Measurements from ENCODE around the gene METTL1.

DNA sequence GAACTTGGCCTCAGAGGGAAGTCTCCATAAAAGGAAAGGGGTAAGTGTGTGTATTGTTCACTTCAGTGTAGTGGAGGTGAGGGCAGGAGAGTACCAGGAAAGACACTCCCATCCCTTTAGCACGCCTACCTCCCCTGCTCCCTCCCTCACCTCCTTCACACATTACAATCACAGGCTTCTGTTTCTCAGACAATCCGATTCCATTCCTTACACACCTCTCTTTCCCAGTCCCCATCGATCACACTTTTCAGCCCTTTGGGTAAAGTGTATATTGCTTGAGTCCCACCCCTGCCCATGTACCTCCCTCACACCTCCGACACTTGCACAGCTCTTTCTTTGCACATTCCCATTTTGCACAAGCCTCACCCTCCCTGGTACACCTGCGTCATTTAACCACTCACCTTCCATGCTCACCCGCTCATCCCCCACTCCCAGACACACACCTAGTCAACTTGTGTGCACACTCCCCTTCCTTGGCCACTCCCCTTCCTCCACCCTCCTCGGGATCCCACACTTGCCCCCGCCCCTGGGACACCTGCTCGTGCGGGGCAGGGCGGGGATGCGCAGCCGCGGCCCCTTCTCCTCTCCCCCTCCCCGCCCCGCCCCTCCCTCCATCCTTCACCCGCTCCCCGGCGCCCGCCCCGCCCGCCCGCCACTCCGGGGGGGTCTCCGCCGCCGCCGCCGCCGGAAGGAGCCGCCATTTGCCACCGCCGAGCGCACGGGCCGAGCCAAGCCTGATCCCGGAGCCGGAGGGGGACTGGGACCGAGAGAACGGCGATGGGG is 17.3 kb downstream of the METTL1 start, which contains the start of gene MARCHF9:
- TF ChIP-seq, protein P1, sequence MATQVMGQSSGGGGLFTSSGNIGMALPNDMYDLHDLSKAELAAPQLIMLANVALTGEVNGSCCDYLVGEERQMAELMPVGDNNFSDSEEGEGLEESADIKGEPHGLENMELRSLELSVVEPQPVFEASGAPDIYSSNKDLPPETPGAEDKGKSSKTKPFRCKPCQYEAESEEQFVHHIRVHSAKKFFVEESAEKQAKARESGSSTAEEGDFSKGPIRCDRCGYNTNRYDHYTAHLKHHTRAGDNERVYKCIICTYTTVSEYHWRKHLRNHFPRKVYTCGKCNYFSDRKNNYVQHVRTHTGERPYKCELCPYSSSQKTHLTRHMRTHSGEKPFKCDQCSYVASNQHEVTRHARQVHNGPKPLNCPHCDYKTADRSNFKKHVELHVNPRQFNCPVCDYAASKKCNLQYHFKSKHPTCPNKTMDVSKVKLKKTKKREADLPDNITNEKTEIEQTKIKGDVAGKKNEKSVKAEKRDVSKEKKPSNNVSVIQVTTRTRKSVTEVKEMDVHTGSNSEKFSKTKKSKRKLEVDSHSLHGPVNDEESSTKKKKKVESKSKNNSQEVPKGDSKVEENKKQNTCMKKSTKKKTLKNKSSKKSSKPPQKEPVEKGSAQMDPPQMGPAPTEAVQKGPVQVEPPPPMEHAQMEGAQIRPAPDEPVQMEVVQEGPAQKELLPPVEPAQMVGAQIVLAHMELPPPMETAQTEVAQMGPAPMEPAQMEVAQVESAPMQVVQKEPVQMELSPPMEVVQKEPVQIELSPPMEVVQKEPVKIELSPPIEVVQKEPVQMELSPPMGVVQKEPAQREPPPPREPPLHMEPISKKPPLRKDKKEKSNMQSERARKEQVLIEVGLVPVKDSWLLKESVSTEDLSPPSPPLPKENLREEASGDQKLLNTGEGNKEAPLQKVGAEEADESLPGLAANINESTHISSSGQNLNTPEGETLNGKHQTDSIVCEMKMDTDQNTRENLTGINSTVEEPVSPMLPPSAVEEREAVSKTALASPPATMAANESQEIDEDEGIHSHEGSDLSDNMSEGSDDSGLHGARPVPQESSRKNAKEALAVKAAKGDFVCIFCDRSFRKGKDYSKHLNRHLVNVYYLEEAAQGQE (IDR thresholded peaks at IDR 0.05; ENCODE audit: insufficient replicate concordance, low read depth), result no peak
- TF ChIP-seq SPI1 (IDR thresholded peaks at IDR 0.05; ENCODE audit: borderline replicate concordance, low read depth) (no peak), POLR2AphosphoS5 (IDR thresholded peaks at IDR 0.05; ENCODE audit: low read depth) (no peak)
- TF ChIP-seq, protein P2, sequence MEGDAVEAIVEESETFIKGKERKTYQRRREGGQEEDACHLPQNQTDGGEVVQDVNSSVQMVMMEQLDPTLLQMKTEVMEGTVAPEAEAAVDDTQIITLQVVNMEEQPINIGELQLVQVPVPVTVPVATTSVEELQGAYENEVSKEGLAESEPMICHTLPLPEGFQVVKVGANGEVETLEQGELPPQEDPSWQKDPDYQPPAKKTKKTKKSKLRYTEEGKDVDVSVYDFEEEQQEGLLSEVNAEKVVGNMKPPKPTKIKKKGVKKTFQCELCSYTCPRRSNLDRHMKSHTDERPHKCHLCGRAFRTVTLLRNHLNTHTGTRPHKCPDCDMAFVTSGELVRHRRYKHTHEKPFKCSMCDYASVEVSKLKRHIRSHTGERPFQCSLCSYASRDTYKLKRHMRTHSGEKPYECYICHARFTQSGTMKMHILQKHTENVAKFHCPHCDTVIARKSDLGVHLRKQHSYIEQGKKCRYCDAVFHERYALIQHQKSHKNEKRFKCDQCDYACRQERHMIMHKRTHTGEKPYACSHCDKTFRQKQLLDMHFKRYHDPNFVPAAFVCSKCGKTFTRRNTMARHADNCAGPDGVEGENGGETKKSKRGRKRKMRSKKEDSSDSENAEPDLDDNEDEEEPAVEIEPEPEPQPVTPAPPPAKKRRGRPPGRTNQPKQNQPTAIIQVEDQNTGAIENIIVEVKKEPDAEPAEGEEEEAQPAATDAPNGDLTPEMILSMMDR (IDR thresholded peaks at IDR 0.05; ENCODE audit: insufficient read depth, low read length), result no peak

Measured in HL-60 (cell line).